Epithelial cell of proximal tubule (primary cell): ENCODE measurements around the gene ANKRD11. TPM values are rescaled to one million over a fixed set of nuclear protein-coding genes. Genes with fewer than 3 reads are reported as not detected.

ENCODE experiments used
- DNase-seq: peaks from one replicate; pipeline ENCODE4 v3.0.0-alpha.2; 2011; ENCODE audit warnings: low read depth
- H3K4me3 ChIP-seq: 2 replicates; pipeline ENCODE4 v1.5.1; 2011; ENCODE audit warnings: low read depth, mild to moderate bottlenecking, low read length
- CTCF ChIP-seq: conservative IDR thresholded peaks from 2 replicates; pipeline ENCODE4 v1.5.1; 2012; ENCODE audit warnings: low read depth, mild to moderate bottlenecking, low read length
- total RNA-seq: library from RNA; depleted of rRNA; stranded (reverse); fragments of >200 nt; gene quantifications from 2 replicates; pipeline ENCODE4 v1.2.3, GENCODE V29; 2015

ANKRD11 gene
- total RNA-seq, 1 donor from 2014 or later, result 44.3 TPM

DNA sequence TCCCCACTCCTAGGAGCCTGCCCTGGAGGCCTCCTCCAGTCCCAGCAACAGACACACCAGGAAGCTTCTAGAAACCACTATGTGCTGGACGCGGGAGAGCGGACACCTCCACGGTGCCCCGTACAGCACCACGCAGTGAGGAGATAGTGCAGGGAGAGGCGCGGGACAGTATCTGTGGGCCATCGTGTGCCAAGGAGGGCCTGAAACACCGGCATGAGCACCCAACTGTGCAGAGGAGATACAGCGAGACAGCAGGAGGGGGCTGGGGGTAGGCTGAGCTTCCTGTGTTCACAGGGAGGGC is 215.1 kb downstream of the ANKRD11 start:
- H3K4me3 ChIP-seq, result no peak overlapping the region
- TF ChIP-seq CTCF, result no peak
- no peak for DNase-seq

- no peak for TF ChIP-seq CTCF
- no peak overlapping the region for H3K4me3 ChIP-seq
Observed at GRCh38 chr16:89274561-89275283, 215.6 kb downstream of the ANKRD11 start.

DNA sequence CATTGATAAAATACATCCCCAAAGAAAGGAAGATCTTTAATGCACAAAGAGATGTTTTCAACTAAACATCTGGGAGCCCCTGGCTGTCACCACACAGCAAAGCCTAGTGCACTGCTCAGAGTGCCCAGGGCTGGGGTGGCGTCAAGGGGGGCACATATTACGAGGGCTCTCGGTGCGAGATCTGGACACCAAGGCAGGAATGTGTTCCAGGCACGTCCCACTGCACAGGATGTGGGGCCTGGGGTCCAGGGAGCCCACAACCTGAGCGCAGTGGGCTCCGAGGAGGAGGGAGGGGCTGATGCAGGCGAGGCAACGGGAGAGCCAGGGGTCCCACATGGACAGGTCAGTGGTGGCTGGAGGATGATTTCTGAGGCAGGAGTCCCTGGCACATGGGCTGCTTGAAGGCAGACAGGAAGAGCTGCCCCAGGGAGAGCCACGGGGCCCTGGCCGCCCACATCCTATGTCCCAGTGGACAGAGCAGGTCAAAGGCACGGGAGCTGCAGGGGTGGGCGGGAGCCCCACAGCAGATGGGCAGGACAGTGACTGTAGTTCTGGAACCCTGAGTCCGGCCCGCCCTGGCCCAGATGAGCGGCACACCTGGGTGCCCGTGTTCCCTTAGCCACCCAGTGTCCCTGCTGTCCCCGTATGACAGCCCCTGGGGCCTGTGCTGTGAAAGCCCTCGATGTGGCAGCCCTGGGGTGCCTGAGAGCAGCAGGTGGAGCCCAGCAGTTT is 216.5 kb downstream of the ANKRD11 start:
- no peak for TF ChIP-seq CTCF
- DNase-seq, result no peak
- no peak overlapping the region for H3K4me3 ChIP-seq

More at GRCh38 chr16:89274561-89275283, 215.6 kb downstream of the ANKRD11 start:
- DNase-seq, result no peak

- no peak for TF ChIP-seq CTCF
- no peak overlapping the region for H3K4me3 ChIP-seq
- no peak for DNase-seq
Observed at GRCh38 chr16:89272631-89273030, 217.7 kb downstream of the ANKRD11 start.

DNA sequence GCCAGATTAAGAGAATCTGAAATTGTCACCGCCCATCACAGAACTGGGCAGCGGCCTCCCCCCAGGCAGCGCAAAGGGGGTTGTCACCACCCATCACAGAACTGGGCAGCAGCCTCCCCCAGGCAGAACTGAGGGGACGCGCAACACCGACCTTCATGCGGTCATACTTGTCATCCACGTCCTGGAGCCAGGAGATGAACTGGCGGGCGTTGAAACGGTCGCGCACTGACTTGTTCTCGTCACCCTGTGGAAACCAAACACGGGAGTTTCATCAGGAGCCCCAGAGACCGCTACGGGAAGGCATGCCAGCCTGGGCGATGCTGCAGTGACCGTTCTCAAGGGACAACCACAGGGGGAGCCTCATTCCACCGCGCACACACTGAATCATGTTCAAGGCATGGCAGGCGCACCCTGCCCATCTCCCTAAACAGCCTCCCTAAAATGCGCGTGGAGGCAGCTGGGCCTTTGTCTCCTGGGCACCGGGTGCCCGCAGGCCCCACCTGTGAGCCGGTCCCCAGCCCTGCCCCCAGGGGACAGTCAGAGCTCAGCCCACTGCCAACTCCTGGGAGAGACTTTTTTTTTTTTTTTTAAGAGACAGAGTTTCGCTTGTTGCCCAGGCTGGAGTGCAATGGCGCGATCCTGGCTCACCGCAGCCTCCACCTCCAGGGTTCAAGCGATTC is 219.6 kb downstream of the ANKRD11 start:
- no peak for TF ChIP-seq CTCF
- no peak for DNase-seq
- H3K4me3 ChIP-seq, result no peak overlapping the region

- no peak for TF ChIP-seq CTCF
- no peak overlapping the region for H3K4me3 ChIP-seq
- DNase-seq, result no peak
Observed at GRCh38 chr16:89269805-89270665, 220.3 kb downstream of the ANKRD11 start.
